Activated gamma-delta T cell treated with Interleukin-2 at 50 U/mL for 16 hours (primary cell): ENCODE results near the gene COA1.
"Not testable (repeated sequence)": the region's sequence is repeated elsewhere in the genome, so short reads cannot be mapped to it uniquely, and the experiment has no call there.

Experiments used
- DNase-seq: peaks from one replicate; pipeline ENCODE4 v3.0.0-alpha.2; 2020

Gene COA1

GRCh38 chr7:43729214-43729923 is at the start of gene COA1:
COA1 (minus strand) TSS chr7:43729523; CDS start chr7:43648614, 80,909 bp downstream.
- peak; percentile 71 for DNase-seq

- DNase-seq, result not testable (repeated sequence)
Measured at GRCh38 chr7:43778293-43779044, 49.1 kb upstream of the COA1 start.

- not testable (repeated sequence) for DNase-seq
Measured at GRCh38 chr7:43775255-43775654, 45.9 kb upstream of the COA1 start.

- not testable (repeated sequence) for DNase-seq
Measured at GRCh38 chr7:43773268-43773667, 43.9 kb upstream of the COA1 start.

- no peak for DNase-seq
Measured at GRCh38 chr7:43771573-43771972, 42.2 kb upstream of the COA1 start.

GRCh38 chr7:43771128-43771527 is 41.8 kb upstream of the COA1 start:
- DNase-seq, result no peak

GRCh38 chr7:43769791-43770465 is 40.6 kb upstream of the COA1 start:
- no peak for DNase-seq

- DNase-seq, result no peak
Measured at GRCh38 chr7:43769281-43769680, 40.0 kb upstream of the COA1 start.

GRCh38 chr7:43768887-43769272 is 39.6 kb upstream of the COA1 start:
- no peak for DNase-seq

GRCh38 chr7:43768201-43768886 is 39.0 kb upstream of the COA1 start:
- DNase-seq, result no peak

- DNase-seq, result no peak
Measured at GRCh38 chr7:43767311-43767710, 38.0 kb upstream of the COA1 start.

GRCh38 chr7:43766564-43766963 is 37.2 kb upstream of the COA1 start:
- no peak for DNase-seq

- no peak for DNase-seq
Measured at GRCh38 chr7:43764807-43765491, 35.6 kb upstream of the COA1 start.

- DNase-seq, result no peak
Measured at GRCh38 chr7:43764039-43764761, 34.9 kb upstream of the COA1 start.

- no peak for DNase-seq
Measured at GRCh38 chr7:43763183-43763582, 33.9 kb upstream of the COA1 start.

GRCh38 chr7:43761938-43762692 is 32.8 kb upstream of the COA1 start:
- no peak for DNase-seq

- no peak for DNase-seq
Measured at GRCh38 chr7:43761382-43761781, 32.1 kb upstream of the COA1 start.

- DNase-seq, result no peak
Measured at GRCh38 chr7:43760861-43761260, 31.5 kb upstream of the COA1 start.

- DNase-seq, result peak; percentile 9
Measured at GRCh38 chr7:43758822-43759683, 29.7 kb upstream of the COA1 start.
